H1 (cell line): ENCODE measurements around the gene ST6GALNAC5. TPM values are rescaled to one million over a fixed set of nuclear protein-coding genes. Genes with fewer than 3 reads are reported as not detected.
A peak's percentile ranks its signal among the peaks of the same experiment; 100 is the strongest.

Experiments
- CTCF ChIA-PET: fragments of 300-600 bp; sonication (Branson Sonifier 250); formaldehyde crosslinking; loops from one replicate; lab custom pipeline; 2021; ENCODE audit not compliant: partially characterized antibody; lab: Charles Lee
- POLR2A ChIA-PET: fragments of 300-600 bp; sonication (Branson Sonifier 250); formaldehyde crosslinking; loops from one replicate; lab custom pipeline; 2021; ENCODE audit warnings: inconsistent platforms; ENCODE audit not compliant: partially characterized antibody; lab: Charles Lee
- DNase-seq, 2 experiments: peaks; one replicate each; pipeline versions ENCODE4 v3.0.0 to v3.0.0-alpha.2; 2010 to 2022; ENCODE audit warnings: low spot score in 2 of 2, low read depth in 1 of 2, mixed read lengths in 1 of 2
- FAIRE-seq: peaks from 2 replicates; lab custom pipeline; 2011; peaks lifted over from hg19 to GRCh38; lab: Jason Lieb, UNC
- H2AFZ ChIP-seq: 2 replicates; pipeline ENCODE4 v1.8.1; 2012; ENCODE audit warnings: low read length, inconsistent platforms
- H2AK5ac ChIP-seq: 2 replicates; pipeline ENCODE4 v1.6.1; 2013; ENCODE audit warnings: low read depth, low read length
- H2BK120ac ChIP-seq: replicated peaks from 2 replicates; pipeline ENCODE3; 2013; ENCODE audit warnings: low read depth, low read length, inconsistent platforms
- H2BK12ac ChIP-seq: 2 replicates; pipeline ENCODE4 v1.6.1; 2013; ENCODE audit warnings: low read depth, low read length
- H2BK15ac ChIP-seq: 2 replicates; pipeline ENCODE4 v1.6.1; 2013; ENCODE audit warnings: low read length
- H2BK20ac ChIP-seq: 2 replicates; pipeline ENCODE4 v1.6.1; 2013; ENCODE audit warnings: low read length
- H2BK5ac ChIP-seq: 2 replicates; pipeline ENCODE4 v1.6.1; 2013; ENCODE audit warnings: low read depth, low read length
- H3K14ac ChIP-seq: 2 replicates; pipeline ENCODE4 v1.6.1; 2013; ENCODE audit warnings: inconsistent platforms; ENCODE audit not compliant: insufficient read length
- H3K18ac ChIP-seq: 2 replicates; pipeline ENCODE4 v1.6.1; 2013; ENCODE audit warnings: low read length; ENCODE audit errors: extremely low read depth
- H3K23ac ChIP-seq: 2 replicates; pipeline ENCODE4 v1.6.1; 2013; ENCODE audit warnings: inconsistent platforms; ENCODE audit not compliant: insufficient read length
- H3K23me2 ChIP-seq: 2 replicates; pipeline ENCODE4 v1.6.1; 2013; ENCODE audit warnings: low read depth, low read length
- H3K27ac ChIP-seq: 2 replicates; pipeline ENCODE4 v1.6.1; 2011; ENCODE audit warnings: low read depth, low read length, inconsistent platforms
- H3K27me3 ChIP-seq, 4 experiments: replicated peaks in 1 of 4; 1 replicate in 1 of 4; 2 replicates in 3 of 4; pipeline versions ENCODE4 v1.6.1 to v1.8.1; 2011 to 2013; ENCODE audit warnings: low read length in 3 of 4, mild to moderate bottlenecking in 3 of 4, inconsistent platforms in 2 of 4, mixed read lengths in 2 of 4, moderate library complexity in 1 of 4; ENCODE audit not compliant: control insufficient read depth in 3 of 4, insufficient read depth in 3 of 4; ENCODE audit errors: extremely low read depth in 1 of 4
- H3K36me3 ChIP-seq, 4 experiments: 2 replicates each; pipeline versions ENCODE4 v1.6.1 to v1.8.1; 2011 to 2013; ENCODE audit warnings: mild to moderate bottlenecking in 4 of 4, low read length in 3 of 4, moderate library complexity in 2 of 4, control low read depth in 1 of 4, inconsistent platforms in 1 of 4; ENCODE audit not compliant: insufficient read depth in 4 of 4, control insufficient read depth in 2 of 4
- H3K4ac ChIP-seq: replicated peaks from 2 replicates; pipeline ENCODE3; 2013; ENCODE audit warnings: low read length, low read depth, mixed read lengths, inconsistent platforms; ENCODE audit not compliant: insufficient read length
- H3K4me1 ChIP-seq, 4 experiments: replicated peaks in 1 of 4; 1 replicate in 1 of 4; 2 replicates in 3 of 4; pipeline versions ENCODE4 v1.6.1 to v1.8.1; 2011 to 2013; ENCODE audit warnings: low read length in 3 of 4, inconsistent platforms in 2 of 4, mixed read lengths in 1 of 4; ENCODE audit not compliant: insufficient read depth in 4 of 4, control insufficient read depth in 3 of 4
- H3K4me2 ChIP-seq, 2 experiments: 2 replicates each; pipeline versions ENCODE4 v1.6.1 to v1.8.1; 2011 to 2013; ENCODE audit warnings: low read depth in 2 of 2, low read length in 2 of 2, control low read depth in 1 of 2, inconsistent platforms in 1 of 2, mild to moderate bottlenecking in 1 of 2; ENCODE audit not compliant: insufficient read depth in 1 of 2
- H3K4me3 ChIP-seq, 4 experiments: fragments of 200-600, 300-600 bp in 1 of 4; sonication (generic), shearing (Covaris generic), sonication (Bioruptor Twin) in 1 of 4; 2 replicates each; pipeline versions ENCODE4 v1.5.1 to v1.8.1; 2011 to 2016; ENCODE audit warnings: low read length in 4 of 4, low read depth in 3 of 4, control low read depth in 2 of 4, inconsistent platforms in 2 of 4, mild to moderate bottlenecking in 2 of 4, mixed read lengths in 1 of 4, moderate library complexity in 1 of 4; ENCODE audit not compliant: insufficient read depth in 2 of 4; ENCODE audit errors: extremely low read depth in 1 of 4
- H3K56ac ChIP-seq: replicated peaks from 2 replicates; pipeline ENCODE3; 2013; ENCODE audit warnings: low read depth, mild to moderate bottlenecking, mixed read lengths, low read length, inconsistent platforms; ENCODE audit not compliant: insufficient read length
- H3K79me1 ChIP-seq: 2 replicates; pipeline ENCODE4 v1.6.1; 2013; ENCODE audit warnings: low read depth, low read length, control low read depth
- H3K79me2 ChIP-seq, 2 experiments: 2 replicates each; pipeline versions ENCODE4 v1.6.1 to v1.8.1; 2012 to 2013; ENCODE audit warnings: low read length in 2 of 2, mild to moderate bottlenecking in 2 of 2, inconsistent platforms in 1 of 2; ENCODE audit not compliant: insufficient read depth in 2 of 2, control insufficient read depth in 1 of 2
- H3K9ac ChIP-seq, 4 experiments: replicated peaks in 1 of 4; 1 replicate in 1 of 4; 2 replicates in 3 of 4; pipeline versions ENCODE4 v1.6.1 to v1.8.1; 2011 to 2013; ENCODE audit warnings: low read depth in 3 of 4, low read length in 3 of 4, control low read depth in 2 of 4, mild to moderate bottlenecking in 2 of 4, moderate library complexity in 2 of 4, inconsistent platforms in 1 of 4; ENCODE audit errors: extremely low read depth in 1 of 4
- H3K9me3 ChIP-seq, 2 experiments: 2 replicates each; pipeline versions ENCODE4 v1.6.1 to v1.8.1; 2012 to 2013; ENCODE audit warnings: mild to moderate bottlenecking in 2 of 2, moderate library complexity in 2 of 2, control low read depth in 1 of 2, inconsistent platforms in 1 of 2, low read depth in 1 of 2, low read length in 1 of 2, mixed read lengths in 1 of 2; ENCODE audit not compliant: insufficient read depth in 2 of 2
- H4K20me1 ChIP-seq, 2 experiments: replicated peaks in 1 of 2; 2 replicates each; pipeline versions ENCODE3 to v1.8.1; 2011 to 2013; ENCODE audit warnings: inconsistent platforms in 2 of 2, low read length in 2 of 2, mild to moderate bottlenecking in 1 of 2; ENCODE audit not compliant: insufficient read depth in 2 of 2, control insufficient read depth in 1 of 2
- H4K5ac ChIP-seq: 2 replicates; pipeline ENCODE4 v1.6.1; 2013; ENCODE audit warnings: low read length, low read depth, mixed read lengths, inconsistent platforms; ENCODE audit not compliant: insufficient read length
- H4K8ac ChIP-seq: 2 replicates; pipeline ENCODE4 v1.8.0; 2013; ENCODE audit warnings: mild to moderate bottlenecking, moderate library complexity, low read length, inconsistent platforms; ENCODE audit not compliant: insufficient read depth; ENCODE audit errors: extremely low read depth
- H4K91ac ChIP-seq: replicated peaks from 2 replicates; pipeline ENCODE3; 2013; ENCODE audit warnings: low read length, mixed read lengths, inconsistent platforms; ENCODE audit not compliant: insufficient read length
- ATF2 ChIP-seq: IDR thresholded peaks from 2 replicates; pipeline ENCODE4 v1.6.1; 2012; ENCODE audit warnings: low read length, inconsistent platforms
- CTCF ChIP-seq, 3 experiments: IDR thresholded peaks; 1 replicate in 2 of 3; 2 replicates in 1 of 3; pipeline versions ENCODE4 v1.5.1 to v1.6.1; 2011; ENCODE audit warnings: low read length in 3 of 3, mild to moderate bottlenecking in 3 of 3, inconsistent platforms in 2 of 3, low read depth in 1 of 3, moderate library complexity in 1 of 3; ENCODE audit not compliant: insufficient read depth in 1 of 3; ENCODE audit errors: control extremely low read depth in 1 of 3
- WGBS, 2 experiments: shearing (Covaris generic) in 1 of 2; methylation state at CpG; one replicate each; pipeline versions ENCODE4 v1.1.6 to v1.1.7; 2013 to 2015; ENCODE audit warnings: low lambda C conversion rate in 2 of 2, mixed read lengths in 2 of 2, inconsistent platforms in 1 of 2, low coverage in 1 of 2, missing lambda C conversion rate in 1 of 2; ENCODE audit not compliant: insufficient replicate concordance in 2 of 2, insufficient coverage in 1 of 2, insufficient read length in 1 of 2; ENCODE audit errors: extremely low coverage in 1 of 2, missing lambda C conversion rate in 1 of 2; 5-methylcytosine and 5-hydroxymethylcytosine counted together
- polyA plus RNA-seq, 7 experiments: library from polyadenylated mRNA; depleted of rRNA in 3 of 7; stranded (reverse) in 5 of 7; unstranded in 2 of 7; fragments of >200 nt in 5 of 7; fragments of 200-250 nt in 2 of 7; gene quantifications; 1 replicate in 5 of 7; 2 replicates in 1 of 7; 4 replicates in 1 of 7; pipeline versions ENCODE4 v1.2.1 to v1.2.3, GENCODE V29; 2011 to 2013; ENCODE audit warnings: missing spikeins in 2 of 7, mixed read lengths in 2 of 7
- total RNA-seq: library from RNA; stranded (reverse); fragmentation: NEBNext Ultra II Directional; extraction: Animal tissue kit (Norgen Biotek cat#: 25700); gene quantifications from 2 replicates; pipeline ENCODE4 v1.2.1, GENCODE V29; 2021

ST6GALNAC5 gene
- total and polyA plus RNA-seq, 2 of the 8 experiments (the other 6 are each of a cell fraction or from before 2014, with no cell fraction given): 6.2 to 7.3 TPM

- Histone ChIP-seq H3K4ac (no peak overlapping the region), H3K23me2 (no peaks in the 10 kb centered on the region)
- 97% methylated on average over 6 of the region's 6 CpGs; no CpG with 5 or more reads in 1 of the 2 experiments for WGBS, 2 experiments
Measured at GRCh38 chr1:76961181-76961819, 94.0 kb downstream of the ST6GALNAC5 start.

More at GRCh38 chr1:76961181-76961819, 94.0 kb downstream of the ST6GALNAC5 start:
- H2BK120ac ChIP-seq: no peak overlapping the region
- H4K5ac ChIP-seq: no peak overlapping the region
- ChIA-PET POLR2A (no interaction called here), CTCF (no interaction called here)
- H4K20me1 ChIP-seq: no peaks in the 10 kb centered on the region
- H3K79me2 ChIP-seq: no peaks in the 10 kb centered on the region
- 0 out of 2 replicates have a peak overlapping the region, but pooled peaks have one; percentile 18 for H2BK12ac ChIP-seq
- no peak overlapping the region for H3K9ac ChIP-seq
- H3K27me3 ChIP-seq: no peaks in the 10 kb centered on the region
- no peaks in the 10 kb centered on the region for H3K36me3 ChIP-seq
- peak in 1 of 3 experiments; percentile 3; a peak in 1 of 4 replicates for TF ChIP-seq CTCF (IDR thresholded peaks at IDR 0.05; ENCODE audit: control extremely low read depth in 1 of 3, insufficient read depth in 1 of 3, low read depth in 1 of 3, low read length in 3 of 3)
- TF ChIP-seq ATF2: no peak
- no peak overlapping the region for H3K14ac ChIP-seq
- FAIRE-seq: no peak
- H3K56ac ChIP-seq: no peak overlapping the region
- H3K18ac ChIP-seq: no peak overlapping the region
- H2AFZ ChIP-seq: no peak overlapping the region
- H3K9me3 ChIP-seq: no peaks in the 10 kb centered on the region; a peak in 1 of 4 replicates
- peaks cover 0 to 3% (median 1%) of the 10 kb centered on the region in 4 experiments; a peak in 3 of 7 replicates for H3K4me1 ChIP-seq
- no peak overlapping the region for H2BK5ac ChIP-seq
- no peak overlapping the region for H3K23ac ChIP-seq
- no peak overlapping the region for H2AK5ac ChIP-seq
- H2BK15ac ChIP-seq: 0 out of 2 replicates have a peak overlapping the region, but pooled peaks have one; percentile 29
- no peak overlapping the region for H3K27ac ChIP-seq
- H3K4me3 ChIP-seq: no peak overlapping the region
- DNase-seq: no peak
- no peak overlapping the region for H3K4me2 ChIP-seq
- H4K8ac ChIP-seq: no peak overlapping the region
- no peaks in the 10 kb centered on the region for H3K79me1 ChIP-seq
- no peak overlapping the region for H4K91ac ChIP-seq
- H2BK20ac ChIP-seq: no peak overlapping the region
